ENCODE measurements around the gene PTPRJ.
"Not testable (repeated sequence)": the region's sequence is repeated elsewhere in the genome, so short reads cannot be mapped to it uniquely, and the experiment has no call there.

The PTPRJ gene

GRCh38 chr11:47980088-47980906, at the start of gene PTPRJ:
TSS of gene PTPRJ (plus strand) at chr11:47980559. CDS start at chr11:47980913, 354 bp downstream.
- DNase-seq, result peak in 1 of 2 donors; percentile 41

- no peak for DNase-seq
These were observed 47.8 kb upstream of the PTPRJ start for GRCh38 chr11:47932544-47932943.

GRCh38 chr11:47933797-47934196, 46.6 kb upstream of the PTPRJ start:
- DNase-seq, result not testable (repeated sequence)

GRCh38 chr11:47938791-47939560, 41.4 kb upstream of the PTPRJ start:
- DNase-seq, result no peak

GRCh38 chr11:47940904-47941649, 39.3 kb upstream of the PTPRJ start:
- no peak for DNase-seq

- DNase-seq, result peak in 1 of 2 donors; percentile 8
These were observed 38.3 kb upstream of the PTPRJ start for GRCh38 chr11:47941907-47942558.

GRCh38 chr11:47943721-47944586, 36.4 kb upstream of the PTPRJ start:
- DNase-seq, result no peak

GRCh38 chr11:47944632-47945031, 35.7 kb upstream of the PTPRJ start:
- no peak for DNase-seq

- DNase-seq, result peak; percentile 34 to 80
These were observed 33.4 kb upstream of the PTPRJ start for GRCh38 chr11:47946682-47947559.

GRCh38 chr11:47948137-47948536, 32.2 kb upstream of the PTPRJ start:
- DNase-seq, result no peak

- DNase-seq, result not testable (repeated sequence)
These were observed 31.2 kb upstream of the PTPRJ start for GRCh38 chr11:47949001-47949675.

GRCh38 chr11:47950396-47950795, 30.0 kb upstream of the PTPRJ start:
- peak in 1 of 2 donors; percentile 80 for DNase-seq

- DNase-seq, result not testable (repeated sequence)
These were observed 28.9 kb upstream of the PTPRJ start for GRCh38 chr11:47951504-47951903.

- no peak for DNase-seq
These were observed 25.2 kb upstream of the PTPRJ start for GRCh38 chr11:47955061-47955755.

- DNase-seq, result no peak
These were observed 20.3 kb upstream of the PTPRJ start for GRCh38 chr11:47960015-47960414.

GRCh38 chr11:47961383-47961782, 19.0 kb upstream of the PTPRJ start:
- no peak for DNase-seq

GRCh38 chr11:47964546-47964945, 15.8 kb upstream of the PTPRJ start:
- DNase-seq, result no peak

- DNase-seq, result no peak
These were observed 12.5 kb upstream of the PTPRJ start for GRCh38 chr11:47967577-47968525.

All from bone marrow (tissue), 2 donors.